Activated T-cell treated with anti-CD3 and anti-CD28 coated beads, Interleukin-2, amount 50 U/mL, for 4 hours (primary cell): ENCODE data around the gene SRP14. TPM values are rescaled to one million over a fixed set of nuclear protein-coding genes. Genes with fewer than 3 reads are reported as not detected.
"Not testable (repeated sequence)": the region's sequence is repeated elsewhere in the genome, so short reads cannot be mapped to it uniquely, and the experiment has no call there.

Source experiments
- ATAC-seq, 2 donors: fragments of 200-7000 bp; cut with Tn5 transposase; one replicate each; pipeline ENCODE4 v1.10.0; 2021
- DNase-seq: peaks from one replicate; pipeline ENCODE4 v3.0.0-alpha.2; 2020
- H3K27me3 Mint-ChIP-seq: one replicate; pipeline ENCODE4 v1.8.0; 2021; ENCODE audit warnings: low read depth, mixed read lengths
- H3K36me3 Mint-ChIP-seq: one replicate; pipeline ENCODE4 v1.8.0; 2022; ENCODE audit warnings: mixed read lengths; ENCODE audit not compliant: insufficient read depth
- H3K4me1 Mint-ChIP-seq: one replicate; pipeline ENCODE4 v1.8.0; 2021; ENCODE audit warnings: low read depth, mixed read lengths
- H3K4me3 Mint-ChIP-seq: one replicate; pipeline ENCODE4 v1.8.0; 2021; ENCODE audit warnings: mild to moderate bottlenecking, moderate library complexity, mixed read lengths
- H3K9me3 Mint-ChIP-seq: one replicate; pipeline ENCODE4 v1.8.0; 2021; ENCODE audit warnings: mixed read lengths
- total RNA-seq, 3 donors: library from RNA; stranded (reverse); gene quantifications; one replicate each; pipeline ENCODE4 v1.2.1, GENCODE V29; 2021

Gene SRP14
- 100 to 1,000 TPM; 186 to 222 (median 214) TPM for total RNA-seq

GRCh38 chr15:40038638-40039543 lies at the start of gene SRP14:
SRP14 (minus strand) TSS chr15:40039181; CDS start chr15:40039116, 65 bp downstream.
- Mint-ChIP-seq H3K36me3 (peaks cover 29% of the 10 kb centered on the region), H3K4me1 (peaks cover 36% of the 10 kb centered on the region), H3K4me3 (peak within 1 kb of the TSS; percentile 99), H3K9me3 (no peaks in the 10 kb centered on the region), H3K27me3 (no peaks in the 10 kb centered on the region)
- ATAC-seq (peak; percentile 96), DNase-seq (peak; percentile 88)

GRCh38 chr15:40087991-40088928 lies 49.3 kb upstream of the SRP14 start:
- peaks cover 3% of the 10 kb centered on the region for H3K4me1 Mint-ChIP-seq
- H3K4me3 Mint-ChIP-seq: no peak overlapping the region
- no peak for ATAC-seq
- peaks cover 3% of the 10 kb centered on the region for H3K36me3 Mint-ChIP-seq
- peaks cover 23% of the 10 kb centered on the region for H3K27me3 Mint-ChIP-seq
- H3K9me3 Mint-ChIP-seq: no peaks in the 10 kb centered on the region
- no peak for DNase-seq

GRCh38 chr15:40087068-40087810 lies 48.3 kb upstream of the SRP14 start:
- H3K36me3 Mint-ChIP-seq: peaks cover 3% of the 10 kb centered on the region
- H3K4me3 Mint-ChIP-seq: no peak overlapping the region
- ATAC-seq: no peak
- H3K27me3 Mint-ChIP-seq: peaks cover 29% of the 10 kb centered on the region
- no peak for DNase-seq
- no peaks in the 10 kb centered on the region for H3K9me3 Mint-ChIP-seq
- H3K4me1 Mint-ChIP-seq: peaks cover 5% of the 10 kb centered on the region

DNA sequence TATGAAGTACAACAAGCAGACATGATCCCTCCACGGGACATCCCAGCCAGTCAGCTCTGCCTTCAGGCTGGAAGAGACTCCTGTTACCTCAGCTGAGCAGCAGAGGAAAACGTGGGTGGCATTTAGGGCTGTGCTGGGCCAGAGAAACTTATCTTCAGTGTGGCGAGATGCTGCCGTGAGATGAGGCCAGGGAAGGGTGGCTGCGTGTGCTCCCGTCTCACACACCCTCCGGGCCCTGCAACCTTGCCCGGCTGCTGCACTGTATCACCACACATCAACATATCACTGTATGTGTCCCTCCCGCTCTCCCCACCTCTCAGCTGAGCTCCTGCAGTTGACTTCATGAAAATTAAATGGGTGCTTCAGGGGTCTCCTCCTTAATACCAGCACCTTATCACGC lies 46.3 kb upstream of the SRP14 start:
- ATAC-seq: peak in 1 of 2 donors; percentile 44
- peaks cover 37% of the 10 kb centered on the region for H3K27me3 Mint-ChIP-seq
- peaks cover 1% of the 10 kb centered on the region for H3K36me3 Mint-ChIP-seq
- H3K4me3 Mint-ChIP-seq: no peak overlapping the region
- no peaks in the 10 kb centered on the region for H3K9me3 Mint-ChIP-seq
- H3K4me1 Mint-ChIP-seq: peaks cover 19% of the 10 kb centered on the region
- no peak for DNase-seq

DNA sequence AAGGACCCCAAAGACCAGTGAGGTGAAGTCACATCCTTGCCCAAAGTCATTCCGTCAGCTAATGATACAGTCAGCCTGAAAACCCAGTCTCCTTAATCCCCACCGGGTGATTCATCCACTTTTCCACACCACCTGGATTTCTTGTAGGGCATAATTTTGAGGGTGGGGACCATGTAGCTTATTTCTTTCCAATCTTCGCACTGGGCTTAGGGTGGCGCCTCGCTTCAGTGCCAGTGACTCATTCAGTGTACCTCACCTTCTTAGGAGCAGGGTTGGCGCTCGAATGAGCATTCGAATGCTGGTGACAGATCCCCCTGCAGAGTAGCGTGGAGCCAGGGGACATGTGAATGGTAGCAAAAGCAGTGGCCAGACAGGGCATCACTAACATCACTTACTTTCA lies 45.7 kb upstream of the SRP14 start:
- no peaks in the 10 kb centered on the region for H3K36me3 Mint-ChIP-seq
- peaks cover 19% of the 10 kb centered on the region for H3K4me1 Mint-ChIP-seq
- peaks cover 37% of the 10 kb centered on the region for H3K27me3 Mint-ChIP-seq

DNA sequence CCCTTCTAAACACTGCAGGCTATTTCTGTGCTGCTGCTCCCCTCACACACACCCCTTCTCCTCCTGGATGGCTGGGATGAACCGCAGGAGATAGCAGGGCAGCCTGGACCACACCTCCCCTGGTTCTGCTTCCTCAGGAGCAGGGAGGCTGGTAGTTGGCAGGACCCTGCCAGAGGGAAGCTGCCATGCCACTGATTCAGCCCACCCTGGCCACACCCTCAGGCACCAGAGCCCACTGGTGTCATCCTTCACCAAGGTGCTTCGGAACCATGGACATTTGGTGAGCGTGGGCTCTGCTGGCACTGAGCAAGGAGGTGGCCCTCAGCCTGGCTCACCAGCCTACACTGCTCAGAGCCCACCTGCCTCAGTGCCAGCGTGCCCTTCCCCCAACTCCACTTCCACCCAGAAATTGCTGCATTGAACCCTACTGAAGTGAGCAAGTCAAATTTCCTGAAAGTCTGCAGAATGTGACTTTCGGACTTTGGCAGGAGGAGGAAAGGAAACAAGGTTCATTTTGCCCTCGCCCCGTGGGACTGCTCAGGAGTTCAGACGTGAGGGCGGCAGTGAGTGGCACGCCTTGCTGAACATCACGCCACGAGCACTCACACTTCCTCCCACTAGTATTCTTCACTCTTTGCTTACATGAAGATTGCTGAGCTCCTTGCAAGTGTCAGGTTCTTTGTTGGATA lies 43.4 kb upstream of the SRP14 start:
- Mint-ChIP-seq H3K4me3 (no peak overlapping the region), H3K4me1 (peaks cover 19% of the 10 kb centered on the region), H3K9me3 (no peaks in the 10 kb centered on the region), H3K27me3 (peaks cover 37% of the 10 kb centered on the region), H3K36me3 (no peaks in the 10 kb centered on the region)
- no peak for DNase-seq
- ATAC-seq: no peak

More for the DNA sequence above, 45.7 kb upstream of the SRP14 start:
- no peak overlapping the region for H3K4me3 Mint-ChIP-seq
- DNase-seq (no peak), ATAC-seq (no peak)
- no peaks in the 10 kb centered on the region for H3K9me3 Mint-ChIP-seq

DNA sequence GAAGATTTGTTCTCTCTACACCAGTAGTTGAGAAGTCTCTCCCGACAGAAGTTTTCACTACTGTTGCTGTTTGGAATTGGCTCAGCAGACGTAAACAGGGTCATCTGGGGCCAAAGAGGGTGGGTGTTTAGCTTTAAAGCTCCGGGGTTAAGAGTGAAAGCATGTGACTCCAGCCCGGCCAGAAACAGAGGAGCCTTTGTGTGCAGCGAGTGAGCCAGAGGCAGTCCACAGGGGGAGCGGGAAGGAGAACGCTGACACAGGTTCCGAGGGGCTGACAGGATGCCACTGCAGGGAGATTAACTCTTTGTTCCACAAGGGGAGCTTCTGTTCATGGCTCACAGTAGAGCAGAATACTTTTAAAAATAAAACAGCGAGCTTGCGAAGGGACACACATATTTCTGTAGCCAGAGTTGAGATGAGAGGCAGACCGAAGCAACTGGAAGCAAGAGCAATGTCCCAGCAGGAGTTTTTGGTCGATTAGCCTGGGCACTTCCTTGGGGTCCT lies 42.8 kb upstream of the SRP14 start:
- no peak for DNase-seq
- H3K4me3 Mint-ChIP-seq: peak overlapping the region; percentile 2
- no peaks in the 10 kb centered on the region for H3K36me3 Mint-ChIP-seq
- peak; percentile 26 to 59 for ATAC-seq
- peaks cover 33% of the 10 kb centered on the region for H3K27me3 Mint-ChIP-seq
- H3K9me3 Mint-ChIP-seq: no peaks in the 10 kb centered on the region
- H3K4me1 Mint-ChIP-seq: peaks cover 19% of the 10 kb centered on the region

- Mint-ChIP-seq H3K36me3 (no peaks in the 10 kb centered on the region), H3K4me1 (peaks cover 19% of the 10 kb centered on the region), H3K27me3 (peaks cover 33% of the 10 kb centered on the region), H3K4me3 (no peak overlapping the region), H3K9me3 (no peaks in the 10 kb centered on the region)
- ATAC-seq (no peak), DNase-seq (no peak)
These were observed 41.9 kb upstream of the SRP14 start for GRCh38 chr15:40080847-40081246.

DNA sequence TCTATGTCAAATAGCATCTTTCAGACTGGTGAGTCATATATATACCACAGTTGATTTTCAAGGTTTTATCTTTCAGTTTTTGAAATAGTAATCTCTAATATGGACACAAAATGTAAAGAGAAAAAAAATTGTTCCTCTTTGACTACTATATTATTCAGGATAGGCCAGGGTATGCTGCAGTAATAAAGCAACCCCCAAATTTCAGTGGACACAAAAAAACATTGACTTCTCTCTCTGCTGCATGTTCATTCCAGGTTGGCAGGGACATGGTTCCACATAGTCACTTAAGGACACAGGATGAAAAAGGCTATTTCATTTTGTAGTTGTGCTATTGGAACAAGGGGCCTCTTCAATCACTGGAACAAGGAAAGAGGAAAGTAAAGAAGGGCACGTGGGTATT lies 41.1 kb upstream of the SRP14 start:
- Mint-ChIP-seq H3K4me1 (peaks cover 19% of the 10 kb centered on the region), H3K36me3 (no peaks in the 10 kb centered on the region), H3K4me3 (no peak overlapping the region), H3K9me3 (no peaks in the 10 kb centered on the region), H3K27me3 (peaks cover 29% of the 10 kb centered on the region)
- DNase-seq: no peak
- peak in 1 of 2 donors; percentile 30 for ATAC-seq

DNA sequence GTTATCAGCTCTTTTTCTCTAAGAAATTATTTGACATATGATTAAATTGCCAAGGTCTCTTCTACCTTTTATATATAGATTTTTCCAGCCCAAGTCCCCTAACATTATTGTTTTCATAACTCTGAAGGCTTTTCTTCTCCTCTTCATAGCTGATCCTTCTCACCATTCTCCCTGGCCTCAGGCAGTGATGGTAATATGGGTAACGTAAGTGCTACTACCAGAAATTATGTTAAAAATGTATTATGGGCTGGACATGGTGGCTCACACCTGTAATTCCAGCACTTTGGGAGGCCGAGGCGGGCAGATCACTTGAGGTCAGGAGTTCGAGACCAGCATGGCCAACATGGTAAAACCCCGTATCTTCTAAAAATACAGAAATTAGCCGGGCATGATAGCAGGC lies 40.5 kb upstream of the SRP14 start:
- Mint-ChIP-seq H3K4me3 (no peak overlapping the region), H3K36me3 (no peaks in the 10 kb centered on the region), H3K27me3 (peaks cover 24% of the 10 kb centered on the region), H3K4me1 (peaks cover 19% of the 10 kb centered on the region), H3K9me3 (no peaks in the 10 kb centered on the region)
- DNase-seq (no peak), ATAC-seq (no peak)

DNA sequence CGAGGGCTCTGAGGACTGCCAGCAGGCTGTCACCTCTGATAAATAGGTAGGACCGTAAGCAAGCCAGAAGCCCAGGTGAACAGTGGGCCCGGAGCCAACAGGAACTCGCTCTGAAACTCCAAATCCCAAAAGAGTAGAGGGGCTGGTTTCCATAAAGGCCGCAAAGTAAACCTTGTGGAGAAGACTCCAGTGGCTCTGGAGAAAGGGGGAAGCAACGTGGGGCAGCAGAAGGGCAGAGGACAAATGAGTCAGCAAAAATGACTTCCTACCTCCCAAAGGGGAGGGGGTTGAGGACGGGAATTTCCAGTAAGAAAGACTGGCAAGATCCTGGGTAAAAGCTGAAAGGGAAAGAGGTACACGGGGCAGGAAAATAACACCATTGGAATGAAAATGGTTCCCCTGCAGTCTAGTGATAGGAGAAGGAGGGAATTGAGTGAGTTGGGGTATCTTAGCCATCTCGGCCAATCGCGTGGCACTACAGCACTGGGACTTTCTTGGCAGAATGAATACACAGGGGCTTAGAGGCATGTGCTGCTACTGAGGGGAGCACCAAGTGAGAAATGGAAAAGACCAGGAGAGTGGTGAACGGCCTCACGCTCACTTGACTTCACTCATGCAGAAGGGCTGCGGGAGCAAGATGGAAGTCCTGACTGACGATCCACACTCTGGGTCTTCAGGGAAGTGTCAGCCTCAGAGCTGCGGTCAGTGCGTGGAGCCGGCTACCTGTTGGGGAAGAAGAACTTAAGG lies 36.5 kb upstream of the SRP14 start:
- ATAC-seq: no peak
- Mint-ChIP-seq H3K9me3 (no peaks in the 10 kb centered on the region), H3K4me1 (peaks cover 10% of the 10 kb centered on the region), H3K4me3 (no peak overlapping the region), H3K36me3 (no peaks in the 10 kb centered on the region), H3K27me3 (peaks cover 13% of the 10 kb centered on the region)
- DNase-seq: no peak

GRCh38 chr15:40074656-40075055 lies 35.7 kb upstream of the SRP14 start:
- not testable (repeated sequence) for H3K9me3 Mint-ChIP-seq, DNase-seq, H3K4me3 Mint-ChIP-seq

More at GRCh38 chr15:40074656-40075055, 35.7 kb upstream of the SRP14 start:
- not testable (repeated sequence) for H3K36me3 Mint-ChIP-seq, ATAC-seq, H3K4me1 Mint-ChIP-seq
- peaks cover 13% of the 10 kb centered on the region for H3K27me3 Mint-ChIP-seq
